Measurements from ENCODE around the gene SYT14.

DNA sequence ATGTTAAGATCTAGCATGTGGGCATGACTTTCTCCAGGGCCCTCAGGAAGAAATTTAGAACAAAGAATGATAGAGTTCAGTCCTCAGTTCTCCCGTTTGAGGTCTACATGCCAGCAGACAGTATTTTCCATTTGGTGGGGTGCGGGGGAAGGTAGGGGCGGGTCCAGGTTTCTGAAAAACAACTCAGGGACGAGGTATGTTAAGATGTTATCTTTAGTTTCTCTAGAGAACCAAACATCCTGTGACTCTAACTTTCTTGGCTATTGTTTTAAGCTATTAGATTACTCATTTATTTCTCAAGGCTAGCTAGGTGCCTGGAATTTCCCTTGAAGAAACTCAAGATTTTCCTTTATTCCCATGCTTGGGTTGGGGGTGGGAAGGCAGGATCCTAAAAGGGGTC is 42.3 kb upstream of the SYT14 start:
- TF ChIP-seq EZH2 (IDR thresholded peaks at IDR 0.05; ENCODE audit: insufficient read depth, poor library complexity, severe bottlenecking) (no peak), EZH2phosphoT487 (IDR thresholded peaks at IDR 0.05; ENCODE audit: insufficient read depth, low read depth) (no peak)

Data from GM23248 (cell line).